ENCODE measurements around the gene NEURL2. TPM values are rescaled to one million over a fixed set of nuclear protein-coding genes. Genes with fewer than 3 reads are reported as not detected.
"Not testable (repeated sequence)": the region's sequence is repeated elsewhere in the genome, so short reads cannot be mapped to it uniquely, and the experiment has no call there.

Gene NEURL2
- 1 to 10 TPM in 1 of 2 donors, under 1 TPM in 1; 0.29 to 1.9 TPM for total RNA-seq

- no peaks in the 10 kb centered on the region for H3K27me3 Mint-ChIP-seq
- no peaks in the 10 kb centered on the region for H3K36me3 Mint-ChIP-seq
- peak within 1 kb of the TSS; percentile 58 to 78 for H3K27ac Mint-ChIP-seq
- H3K4me1 Mint-ChIP-seq (ENCODE audit: low read depth in 2 of 2), result peaks cover 11% of the 10 kb centered on the region in 2 donors
- ATAC-seq (peak; percentile 84 to 88), DNase-seq (ENCODE audit: low spot score) (peak; percentile 87)
- H3K9me3 Mint-ChIP-seq, result no peaks in the 10 kb centered on the region
- peak within 1 kb of the TSS; percentile 89 for H3K4me3 Mint-ChIP-seq
Observed at GRCh38 chr20:45890985-45891983, at the start of gene NEURL2, which contains the start of gene CTSA. Gene NEURL2, minus strand, starts transcription at chr20:45891208. Its CDS starts 217 bp downstream, at chr20:45890991. Gene CTSA, plus strand, starts transcription at chr20:45891335. Its CDS starts 234 bp downstream, at chr20:45891569.

GRCh38 chr20:45940469-45940868 is 49.5 kb upstream of the NEURL2 start:
- DNase-seq (ENCODE audit: low spot score), result no peak
- Mint-ChIP-seq H3K9me3 (no peaks in the 10 kb centered on the region), H3K27me3 (no peaks in the 10 kb centered on the region), H3K4me3 (no peak overlapping the region), H3K27ac (no peak overlapping the region), H3K4me1 (ENCODE audit: low read depth in 2 of 2) (peaks cover 42% of the 10 kb centered on the region in 2 donors), H3K36me3 (peaks cover 15% of the 10 kb centered on the region)
- ATAC-seq, result no peak

- no peak overlapping the region for H3K4me3 Mint-ChIP-seq
- DNase-seq (ENCODE audit: low spot score) (no peak), ATAC-seq (no peak)
- H3K27me3 Mint-ChIP-seq, result no peaks in the 10 kb centered on the region
- H3K36me3 Mint-ChIP-seq, result peaks cover 15% of the 10 kb centered on the region
- no peaks in the 10 kb centered on the region for H3K9me3 Mint-ChIP-seq
- H3K4me1 Mint-ChIP-seq (ENCODE audit: low read depth in 2 of 2), result peaks cover 41 to 44% of the 10 kb centered on the region in 2 donors
- H3K27ac Mint-ChIP-seq, result peak overlapping the region; percentile 18 to 29
Observed at GRCh38 chr20:45940053-45940452, 49.0 kb upstream of the NEURL2 start.

- Mint-ChIP-seq H3K4me1 (ENCODE audit: low read depth in 2 of 2) (peaks cover 30 to 37% of the 10 kb centered on the region in 2 donors), H3K27ac (peak overlapping the region; percentile 37 to 68), H3K9me3 (no peaks in the 10 kb centered on the region), H3K27me3 (no peaks in the 10 kb centered on the region), H3K4me3 (no peak overlapping the region), H3K36me3 (peaks cover 9% of the 10 kb centered on the region)
- no peak for DNase-seq (ENCODE audit: low spot score)
- no peak for ATAC-seq
Observed at GRCh38 chr20:45938727-45939438, 47.9 kb upstream of the NEURL2 start.

- H3K9me3 Mint-ChIP-seq, result no peaks in the 10 kb centered on the region
- no peak for ATAC-seq
- peaks cover 25 to 29% of the 10 kb centered on the region in 2 donors for H3K4me1 Mint-ChIP-seq (ENCODE audit: low read depth in 2 of 2)
- peak overlapping the region; percentile 68 for H3K4me3 Mint-ChIP-seq
- H3K36me3 Mint-ChIP-seq, result peaks cover 7% of the 10 kb centered on the region
- H3K27ac Mint-ChIP-seq, result peak overlapping the region; percentile 37 to 68
- no peaks in the 10 kb centered on the region for H3K27me3 Mint-ChIP-seq
- DNase-seq (ENCODE audit: low spot score), result no peak
Observed at GRCh38 chr20:45937765-45938164, 46.8 kb upstream of the NEURL2 start.

- ATAC-seq (peak; percentile 25 to 48), DNase-seq (ENCODE audit: low spot score) (no peak)
- Mint-ChIP-seq H3K4me3 (peak overlapping the region; percentile 99), H3K9me3 (no peaks in the 10 kb centered on the region), H3K36me3 (peaks cover 7% of the 10 kb centered on the region), H3K4me1 (ENCODE audit: low read depth in 2 of 2) (peaks cover 25 to 29% of the 10 kb centered on the region in 2 donors), H3K27ac (peak overlapping the region; percentile 97 to 100), H3K27me3 (no peaks in the 10 kb centered on the region)
Observed at GRCh38 chr20:45935416-45936046, 44.5 kb upstream of the NEURL2 start.

GRCh38 chr20:45934586-45935415 is 43.8 kb upstream of the NEURL2 start, which contains the start of gene PCIF1:
Gene PCIF1, plus strand, starts transcription at chr20:45934683. Its CDS starts 4,317 bp downstream, at chr20:45939000.
- H3K27ac Mint-ChIP-seq, result peak within 1 kb of the TSS; percentile 97 to 100
- ATAC-seq, result peak; percentile 89 to 92
- H3K9me3 Mint-ChIP-seq, result no peaks in the 10 kb centered on the region
- no peaks in the 10 kb centered on the region for H3K27me3 Mint-ChIP-seq
- peak within 1 kb of the TSS; percentile 99 for H3K4me3 Mint-ChIP-seq
- peak; percentile 98 for DNase-seq (ENCODE audit: low spot score)
- peaks cover 25 to 29% of the 10 kb centered on the region in 2 donors for H3K4me1 Mint-ChIP-seq (ENCODE audit: low read depth in 2 of 2)
- H3K36me3 Mint-ChIP-seq, result peaks cover 6% of the 10 kb centered on the region

GRCh38 chr20:45934046-45934585 is 43.1 kb upstream of the NEURL2 start:
- Mint-ChIP-seq H3K9me3 (no peaks in the 10 kb centered on the region), H3K27ac (peak overlapping the region; percentile 97 to 100), H3K4me3 (peak overlapping the region; percentile 99), H3K36me3 (no peaks in the 10 kb centered on the region), H3K4me1 (ENCODE audit: low read depth in 2 of 2) (peaks cover 22 to 29% of the 10 kb centered on the region in 2 donors), H3K27me3 (no peaks in the 10 kb centered on the region)
- DNase-seq (ENCODE audit: low spot score) (no peak), ATAC-seq (peak; percentile 21 to 36)

GRCh38 chr20:45933266-45934045 is 42.4 kb upstream of the NEURL2 start:
- H3K36me3 Mint-ChIP-seq, result no peaks in the 10 kb centered on the region
- no peaks in the 10 kb centered on the region for H3K9me3 Mint-ChIP-seq
- H3K4me3 Mint-ChIP-seq, result peak overlapping the region; percentile 99
- peak overlapping the region; percentile 97 to 100 for H3K27ac Mint-ChIP-seq
- ATAC-seq (peak in 1 of 2 donors; percentile 15), DNase-seq (ENCODE audit: low spot score) (peak; percentile 77)
- H3K27me3 Mint-ChIP-seq, result no peaks in the 10 kb centered on the region
- peaks cover 19 to 27% of the 10 kb centered on the region in 2 donors for H3K4me1 Mint-ChIP-seq (ENCODE audit: low read depth in 2 of 2)

- H3K27ac Mint-ChIP-seq; H3K27me3 Mint-ChIP-seq; ATAC-seq; H3K36me3 Mint-ChIP-seq; H3K4me3 Mint-ChIP-seq; H3K9me3 Mint-ChIP-seq; DNase-seq (ENCODE audit: low spot score): not testable (repeated sequence)
- H3K4me1 Mint-ChIP-seq (ENCODE audit: low read depth in 2 of 2), result peaks cover 6 to 13% of the 10 kb centered on the region in 2 donors
Observed at GRCh38 chr20:45931680-45932079, 40.7 kb upstream of the NEURL2 start.

- H3K4me1 Mint-ChIP-seq (ENCODE audit: low read depth in 2 of 2), result no peaks in the 10 kb centered on the region
- no peaks in the 10 kb centered on the region for H3K9me3 Mint-ChIP-seq
- DNase-seq (ENCODE audit: low spot score) (no peak), ATAC-seq (no peak)
- H3K4me3 Mint-ChIP-seq, result no peak overlapping the region
- H3K36me3 Mint-ChIP-seq, result no peaks in the 10 kb centered on the region
- no peak overlapping the region for H3K27ac Mint-ChIP-seq
- peaks cover 0 to 3% of the 10 kb centered on the region in 2 donors for H3K27me3 Mint-ChIP-seq
Observed at GRCh38 chr20:45927071-45927878, 36.3 kb upstream of the NEURL2 start.

Measured in natural killer cell treated with Interleukin-12 subunit alpha and Interleukin-12 subunit beta and Interleukin-15 and Interleukin-18, amount 100 ng/mL, for 72 hours (primary cell).